GM18498 (cell line): ENCODE measurements around the gene STMN3.
"Not testable (repeated sequence)": the region's sequence is repeated elsewhere in the genome, so short reads cannot be mapped to it uniquely, and the experiment has no call there.

ENCODE experiments used
- ATAC-seq: cut with Tn5 transposase; IDR thresholded peaks from one replicate; pipeline ENCODE4 v1.9.1; 2021; ENCODE audit warnings: mild to moderate bottlenecking, moderate library complexity; ENCODE audit not compliant: unreplicated experiment

The STMN3 gene

DNA sequence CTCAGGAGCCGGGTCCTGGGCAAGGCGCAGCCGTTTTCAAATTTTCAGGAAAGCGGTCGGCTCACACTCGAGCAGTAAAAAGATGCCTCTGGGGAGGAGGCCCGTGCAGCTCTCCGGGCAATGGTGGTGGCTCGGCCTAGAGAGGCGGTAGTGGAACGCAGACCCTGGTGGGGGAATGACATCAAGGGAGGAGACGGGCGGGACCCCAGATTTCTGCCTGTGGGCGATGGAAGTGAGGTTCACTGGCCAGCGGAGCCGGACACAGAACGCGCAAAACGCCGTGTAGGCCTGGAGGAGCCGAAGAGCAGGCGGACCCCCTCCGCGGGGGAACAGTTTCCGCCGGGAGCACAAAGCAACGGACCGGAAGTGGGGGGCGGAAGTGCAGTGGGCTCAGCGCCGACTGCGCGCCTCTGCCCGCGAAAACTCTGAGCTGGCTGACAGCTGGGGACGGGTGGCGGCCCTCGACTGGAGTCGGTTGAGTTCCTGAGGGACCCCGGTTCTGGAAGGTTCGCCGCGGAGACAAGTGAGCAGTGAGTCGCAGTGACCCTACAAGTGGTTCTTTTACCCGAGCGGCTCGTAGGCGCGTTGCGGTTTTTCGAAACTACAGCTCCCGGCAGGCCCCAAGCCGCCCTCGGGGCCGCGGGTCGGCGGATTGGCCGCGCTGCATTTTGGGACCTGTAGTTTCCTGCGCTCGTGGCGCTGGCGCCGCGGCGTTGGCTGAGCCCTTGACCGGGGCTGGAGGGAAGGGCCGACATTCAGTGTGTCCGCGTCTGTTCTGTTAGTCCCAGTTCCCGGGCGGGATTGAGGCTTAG is 4.9 kb upstream of the STMN3 start, which contains the start of gene RTEL1:
TSS of gene RTEL1 (plus strand) at position 376 of the 812 bp plus-strand sequence. CDS start 1,091 bp downstream, outside the sequence.
- ATAC-seq = peak; percentile 88

DNA sequence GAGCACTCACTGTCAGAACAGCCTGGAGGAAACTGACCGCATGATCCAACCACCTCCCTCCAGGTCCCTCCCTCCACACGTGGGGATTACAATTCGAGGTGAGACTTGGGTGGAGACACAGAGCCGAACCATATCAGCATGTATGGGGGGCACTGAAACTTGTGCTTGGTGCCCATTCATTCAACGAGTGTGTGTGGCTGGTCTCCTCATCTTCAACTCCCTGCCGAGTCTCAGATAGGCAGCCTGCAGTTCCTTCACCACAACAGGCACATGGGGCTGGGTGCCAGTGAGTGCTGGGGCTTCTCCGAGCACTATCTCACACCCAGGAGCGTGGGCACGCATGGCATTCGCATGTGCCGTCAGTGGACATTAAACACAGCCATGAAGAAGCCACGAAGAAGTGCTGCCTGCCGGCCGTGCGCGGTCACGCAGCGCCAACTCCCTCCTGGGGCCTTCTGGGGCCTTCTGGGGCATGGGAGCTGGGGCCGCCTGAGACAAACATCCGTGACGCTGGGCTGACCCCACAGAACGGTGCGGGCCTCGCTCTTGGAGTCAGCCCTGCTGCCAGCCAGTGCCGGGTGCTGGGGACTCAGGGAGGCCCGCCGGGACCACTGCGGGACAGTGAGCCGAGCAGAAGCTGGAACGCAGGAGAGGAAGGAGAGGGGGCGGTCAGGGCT is 4.2 kb upstream of the STMN3 start:
- ATAC-seq = peak; percentile 7

DNA sequence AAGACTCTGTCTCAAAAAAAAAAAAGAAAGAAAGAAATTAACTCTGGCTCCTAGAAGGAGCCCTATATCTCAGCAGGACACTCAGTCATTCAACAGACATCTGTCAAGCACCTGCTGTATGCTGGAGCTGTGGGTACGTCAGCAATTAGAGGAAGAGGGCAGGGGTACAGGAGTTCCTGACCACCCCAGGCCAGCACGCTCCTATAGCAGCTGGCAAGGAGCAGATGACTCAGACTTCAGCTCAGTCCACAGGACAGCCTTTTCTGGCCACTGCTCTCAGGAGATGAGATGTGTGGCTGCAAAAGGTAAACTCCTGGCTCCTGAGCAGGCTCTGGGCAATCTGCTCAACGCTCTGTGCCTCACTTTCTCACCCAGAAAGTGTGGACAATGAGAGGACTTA is 3.2 kb upstream of the STMN3 start:
- no peak for ATAC-seq

- no peak for ATAC-seq
These were observed 2.0 kb upstream of the STMN3 start for GRCh38 chr20:63655249-63655648.

DNA sequence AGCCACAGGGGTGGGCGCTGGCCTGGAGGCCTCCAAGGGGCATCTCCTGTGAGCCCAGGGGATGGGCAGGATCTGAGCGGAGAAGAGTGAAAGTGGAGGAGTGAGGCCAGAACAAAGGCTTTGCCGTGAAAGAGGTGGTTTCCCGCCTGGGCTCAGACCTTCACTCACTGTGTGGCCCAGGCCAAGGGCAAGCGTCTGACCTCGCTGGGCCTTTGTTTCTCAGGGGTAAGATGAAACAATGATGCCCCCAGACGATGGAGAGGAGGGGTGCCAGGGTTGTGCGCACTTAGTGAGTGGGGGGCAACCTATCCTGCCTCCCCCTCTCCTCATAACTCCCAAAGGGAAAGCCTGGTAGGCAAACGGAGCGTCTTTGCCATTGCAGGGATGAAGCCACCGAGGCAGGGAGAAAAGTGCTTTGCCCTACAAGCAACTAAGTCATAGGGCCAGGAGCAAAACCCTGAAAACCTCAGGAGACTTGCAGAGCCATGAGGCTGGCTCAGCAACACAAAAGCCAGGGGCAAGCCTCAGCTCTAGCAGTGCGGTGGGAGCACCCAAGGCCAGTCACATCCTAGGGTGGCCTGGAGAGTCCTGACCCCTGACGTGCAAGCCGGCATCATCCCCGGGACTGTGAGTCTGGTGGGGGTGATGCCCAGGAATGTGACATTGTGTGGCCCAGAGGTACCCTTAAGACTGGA is 897 bp upstream of the STMN3 start:
- no peak for ATAC-seq

DNA sequence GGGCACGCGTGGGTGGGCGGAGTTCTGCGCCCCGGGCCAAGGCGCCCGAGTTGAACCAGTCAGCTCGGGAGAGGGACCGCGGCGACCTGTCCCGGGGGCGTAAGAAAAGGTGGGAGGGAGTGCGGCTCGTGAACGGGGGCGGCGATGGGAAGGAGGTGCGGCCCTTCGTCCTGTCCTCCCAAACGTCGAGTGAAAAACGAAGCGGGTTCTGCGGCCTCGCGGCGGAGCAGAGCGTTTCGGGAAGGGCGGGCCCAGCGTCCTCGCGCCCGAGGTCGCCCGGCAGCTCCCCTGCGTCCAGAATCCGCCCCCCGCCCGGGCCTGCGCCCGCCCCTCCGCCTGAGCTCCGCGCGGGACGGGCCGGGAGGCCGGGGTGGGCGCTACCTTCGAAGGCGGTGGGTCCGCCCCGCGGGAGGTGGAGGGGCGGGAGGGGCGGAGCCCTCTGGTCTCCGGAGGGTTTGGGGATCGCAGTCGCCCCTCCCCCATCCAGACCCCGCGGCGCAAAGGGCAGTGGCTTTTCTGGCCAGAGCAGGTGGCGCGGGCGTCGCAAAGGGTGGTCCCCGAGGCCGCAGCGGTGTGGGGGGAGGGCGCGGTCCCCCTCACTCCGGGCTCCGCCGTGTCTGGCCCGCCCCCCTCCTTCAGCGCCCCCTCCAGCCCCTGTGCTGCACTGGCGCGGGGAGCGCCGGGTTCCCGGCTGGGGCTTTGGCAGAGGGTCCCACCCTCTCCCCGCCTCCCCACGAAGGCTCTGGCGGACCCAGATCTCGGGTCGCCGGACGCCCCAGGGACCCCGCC is 838 bp downstream of the STMN3 start:
- no peak for ATAC-seq

DNA sequence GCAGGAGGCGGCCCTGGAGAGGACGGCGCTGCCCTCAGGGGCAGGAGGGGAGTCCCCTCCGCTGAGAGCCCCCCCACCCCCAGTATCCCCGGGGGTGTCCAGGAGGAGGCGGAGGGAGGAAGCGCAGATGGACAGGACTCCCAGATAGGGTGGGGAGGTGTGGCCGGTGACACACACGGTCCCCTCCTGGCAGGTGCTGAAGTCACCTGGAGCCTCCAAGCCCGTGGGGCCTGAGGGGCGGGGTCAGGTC is 1.4 kb downstream of the STMN3 start:
- ATAC-seq = no peak

- ATAC-seq = not testable (repeated sequence)
These were observed 2.7 kb downstream of the STMN3 start for GRCh38 chr20:63650486-63650885.

- no peak for ATAC-seq
These were observed 4.2 kb downstream of the STMN3 start for GRCh38 chr20:63648895-63649589.

GRCh38 chr20:63648190-63648589 is 5.0 kb downstream of the STMN3 start:
- no peak for ATAC-seq

DNA sequence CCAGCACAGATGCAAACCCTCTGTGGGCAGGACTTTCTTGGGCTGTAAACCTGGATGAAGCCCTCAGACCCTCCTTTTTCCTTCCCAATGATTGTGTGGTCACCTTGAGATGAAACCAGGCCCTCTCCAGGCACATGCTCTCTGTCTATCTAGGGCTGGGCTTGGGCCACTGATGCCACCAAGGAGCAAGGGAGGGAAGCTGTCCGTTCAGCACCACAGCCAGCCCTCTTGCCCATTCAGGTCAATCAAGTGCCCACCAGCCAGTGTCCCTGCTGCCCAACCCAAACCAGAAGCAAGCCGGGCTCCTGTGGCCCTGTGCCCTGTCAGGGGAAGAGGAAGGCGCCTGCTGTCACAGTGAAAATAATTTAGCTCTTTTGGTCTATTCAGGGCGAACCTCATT is 8.0 kb downstream of the STMN3 start:
- ATAC-seq = no peak

- no peak for ATAC-seq
These were observed 9.3 kb downstream of the STMN3 start for GRCh38 chr20:63643946-63644345.

GRCh38 chr20:63643499-63643898 is 9.7 kb downstream of the STMN3 start:
- ATAC-seq = no peak

DNA sequence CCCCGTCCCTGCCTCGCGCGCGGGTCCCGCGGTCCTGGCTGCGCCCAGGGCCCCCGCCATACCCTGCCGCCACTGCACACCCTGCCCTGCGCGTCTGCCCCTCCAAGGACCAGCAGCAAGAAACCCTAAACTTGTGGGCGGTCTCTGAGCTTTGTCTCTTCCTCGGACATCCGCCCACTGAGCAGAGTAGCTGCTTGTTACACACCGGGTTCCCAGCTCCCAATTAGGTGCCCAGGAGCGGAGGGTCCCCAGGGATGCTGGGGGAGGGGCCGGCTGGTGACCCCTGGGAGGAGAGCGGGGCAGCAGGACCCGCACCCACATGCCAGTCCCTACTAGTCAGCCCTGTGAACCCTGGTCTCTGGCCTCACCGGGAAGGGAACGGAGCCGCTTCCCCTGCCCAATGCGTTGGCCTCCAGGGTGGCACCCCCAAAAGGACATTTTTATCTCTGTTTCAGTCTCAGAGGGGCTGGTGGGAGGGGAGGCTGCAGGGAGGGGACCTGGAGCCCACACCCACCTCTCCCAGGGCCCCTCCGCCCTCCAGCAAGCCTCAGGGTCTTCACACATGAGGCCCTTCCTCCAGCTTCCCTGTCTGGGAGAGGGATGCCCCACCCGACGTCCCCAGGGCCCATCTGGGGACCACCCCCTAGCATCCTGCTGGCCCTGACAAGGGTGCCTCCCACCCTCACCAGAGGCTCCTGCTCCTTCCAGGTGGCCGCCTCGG is 10.5 kb downstream of the STMN3 start:
- no peak for ATAC-seq

- ATAC-seq = peak; percentile 64
These were observed 11.3 kb downstream of the STMN3 start for GRCh38 chr20:63641792-63642523.

DNA sequence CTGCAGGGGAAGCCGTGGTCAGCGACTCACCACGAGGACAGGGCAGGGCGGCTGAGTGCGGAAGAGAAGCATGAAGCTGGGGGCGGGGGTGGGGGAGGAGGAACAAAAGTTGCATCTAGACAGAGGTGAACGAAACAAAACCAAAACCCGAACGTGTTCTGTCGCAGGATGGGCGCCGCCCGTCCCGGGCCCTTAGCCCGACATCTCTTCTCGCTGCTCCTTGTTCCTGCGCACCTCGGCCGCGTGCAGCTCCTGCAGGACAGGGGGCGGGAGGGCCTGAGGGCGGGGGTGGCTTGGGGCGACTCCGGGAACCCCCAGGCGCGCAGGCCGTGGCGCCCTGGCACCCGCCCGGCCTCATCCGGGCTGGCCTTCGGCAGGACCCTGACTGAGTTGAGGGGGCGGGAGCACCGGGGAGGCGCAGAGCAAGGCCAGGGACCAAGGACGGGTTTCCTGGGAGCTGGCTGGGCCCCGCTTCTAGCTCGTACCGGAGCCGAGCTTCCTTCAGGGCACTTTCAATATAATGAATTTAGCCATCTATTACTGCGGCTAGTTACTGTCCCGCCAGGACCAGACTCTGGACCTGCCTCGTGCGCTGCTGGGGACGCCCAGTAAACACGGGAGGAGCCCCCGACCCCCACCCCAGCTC is 12.0 kb downstream of the STMN3 start:
- ATAC-seq = peak; percentile 29

DNA sequence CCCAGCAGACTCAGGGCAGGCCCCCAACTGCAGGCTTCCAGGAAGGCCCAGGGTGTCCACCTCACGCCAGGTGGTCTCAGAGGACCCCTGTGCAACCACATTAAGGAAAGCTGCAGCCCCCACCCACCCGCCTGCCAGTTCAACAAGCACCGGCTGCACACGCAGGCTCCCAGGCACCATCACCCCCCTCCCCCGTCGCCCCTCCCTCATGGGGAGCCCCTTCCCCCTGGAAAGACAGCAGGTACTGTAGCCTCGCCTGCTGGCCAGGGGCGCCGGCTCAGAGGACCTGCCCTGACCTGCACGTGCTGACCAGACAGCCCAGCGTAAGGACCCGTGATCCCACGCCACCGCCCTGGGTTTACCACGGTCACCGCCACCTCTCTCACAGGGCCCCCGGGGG is 12.5 kb downstream of the STMN3 start:
- ATAC-seq = peak; percentile 4

DNA sequence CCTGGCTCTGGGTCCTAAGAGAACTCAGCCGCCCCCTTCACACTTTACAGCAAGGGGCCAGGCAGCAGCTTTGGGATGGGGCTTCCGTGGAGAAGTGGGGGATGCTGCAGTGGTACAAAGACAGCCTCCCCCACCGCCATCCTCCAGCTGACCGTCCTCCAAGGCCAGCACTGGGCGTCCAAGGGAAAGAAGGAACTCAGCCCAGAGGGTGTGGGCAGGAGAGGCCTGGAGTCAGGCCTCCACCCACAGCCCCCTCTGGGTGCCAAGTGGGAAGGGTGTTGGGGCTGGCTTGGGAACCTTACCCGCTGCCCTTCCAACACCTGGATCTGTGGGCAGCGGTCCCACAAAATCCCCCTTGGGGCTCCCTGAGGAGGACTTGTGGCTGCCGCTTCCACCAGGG is 13.1 kb downstream of the STMN3 start:
- no peak for ATAC-seq
